GM12891 (cell line): ENCODE results near the gene LPIN1.

Experiments used
- POLR2AphosphoS5 ChIP-seq: IDR thresholded peaks from 2 replicates; pipeline ENCODE4 v1.6.1; 2011; ENCODE audit warnings: low read depth, low read length, control low read depth
- TAF1 ChIP-seq: IDR thresholded peaks from 2 replicates; pipeline ENCODE4 v1.6.1; 2011; ENCODE audit warnings: low read depth, low read length, control low read depth

GRCh38 chr2:11865805-11866204 lies 119.4 kb downstream of the LPIN1 start:
- TF ChIP-seq TAF1 (no peak), POLR2AphosphoS5 (no peak)
